GM18858 (cell line): ENCODE results near the gene RSKR.
"Not testable (repeated sequence)": the region's sequence is repeated elsewhere in the genome, so short reads cannot be mapped to it uniquely, and the experiment has no call there.

Experiments used
- ATAC-seq: cut with Tn5 transposase; IDR thresholded peaks from one replicate; pipeline ENCODE4 v1.9.1; 2021; ENCODE audit not compliant: unreplicated experiment

Gene RSKR

DNA sequence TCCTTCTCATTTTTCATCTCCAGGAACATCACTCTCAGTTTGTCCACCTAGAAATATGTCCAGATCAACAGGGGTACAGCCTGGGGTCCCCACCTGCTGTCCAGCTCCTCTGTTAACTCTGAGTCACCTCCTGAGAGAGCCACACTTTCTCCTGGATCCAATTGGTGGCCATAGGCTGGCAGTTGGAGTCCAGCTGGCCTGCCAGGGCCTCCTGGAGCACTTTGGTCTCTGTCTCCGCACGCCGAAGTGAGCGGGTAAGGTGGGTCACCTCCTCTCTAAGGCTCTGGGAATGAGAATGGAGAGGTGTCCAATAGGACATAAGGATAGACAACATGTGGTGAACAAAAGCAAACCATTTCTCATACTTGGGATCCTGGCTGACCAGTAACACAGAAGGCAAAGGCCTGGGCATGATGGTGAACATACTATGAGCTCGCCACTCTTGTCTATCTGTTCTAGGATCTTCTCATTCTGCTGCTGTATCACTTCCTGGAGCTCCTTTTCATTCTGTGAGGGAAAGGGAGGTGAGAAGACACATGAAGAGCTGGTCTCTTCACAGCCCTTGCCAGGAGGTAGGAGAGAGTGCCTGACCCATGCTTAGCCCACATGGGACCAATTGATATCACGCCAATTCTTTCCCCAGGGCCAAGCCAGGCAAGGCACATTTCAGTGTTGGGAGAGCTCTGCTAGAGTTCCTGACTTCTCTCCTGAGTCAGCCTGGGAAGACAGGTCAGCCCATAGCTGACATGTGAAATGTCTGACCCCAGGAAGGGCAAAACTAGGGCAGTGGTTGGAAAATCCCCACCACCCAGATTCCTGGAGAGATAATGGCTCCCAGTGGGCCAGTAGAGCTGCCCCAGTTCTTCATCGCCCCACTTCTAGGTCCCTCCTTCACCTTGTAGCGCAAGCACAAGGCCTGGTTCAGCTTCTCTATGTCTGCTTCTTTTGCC is 35.5 kb downstream of the RSKR start:
- no peak for ATAC-seq

DNA sequence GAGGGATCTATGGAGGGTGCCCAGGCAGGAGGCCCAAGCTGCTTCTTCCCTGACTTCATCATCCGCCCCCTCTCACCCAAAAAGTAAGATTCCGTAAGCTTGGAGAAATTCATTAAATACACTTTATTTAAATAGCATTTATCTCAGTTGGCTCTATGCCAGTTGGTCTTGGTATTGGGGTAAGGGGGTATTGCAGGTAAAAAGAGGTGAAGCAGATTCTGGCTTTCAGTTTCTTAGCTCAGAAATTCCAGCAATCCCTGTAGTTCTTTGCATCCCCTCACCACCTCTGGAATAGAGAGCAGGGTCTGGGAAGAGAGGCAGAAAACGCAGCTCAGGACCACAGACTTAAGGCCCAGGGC is 36.5 kb downstream of the RSKR start:
- ATAC-seq, result no peak

DNA sequence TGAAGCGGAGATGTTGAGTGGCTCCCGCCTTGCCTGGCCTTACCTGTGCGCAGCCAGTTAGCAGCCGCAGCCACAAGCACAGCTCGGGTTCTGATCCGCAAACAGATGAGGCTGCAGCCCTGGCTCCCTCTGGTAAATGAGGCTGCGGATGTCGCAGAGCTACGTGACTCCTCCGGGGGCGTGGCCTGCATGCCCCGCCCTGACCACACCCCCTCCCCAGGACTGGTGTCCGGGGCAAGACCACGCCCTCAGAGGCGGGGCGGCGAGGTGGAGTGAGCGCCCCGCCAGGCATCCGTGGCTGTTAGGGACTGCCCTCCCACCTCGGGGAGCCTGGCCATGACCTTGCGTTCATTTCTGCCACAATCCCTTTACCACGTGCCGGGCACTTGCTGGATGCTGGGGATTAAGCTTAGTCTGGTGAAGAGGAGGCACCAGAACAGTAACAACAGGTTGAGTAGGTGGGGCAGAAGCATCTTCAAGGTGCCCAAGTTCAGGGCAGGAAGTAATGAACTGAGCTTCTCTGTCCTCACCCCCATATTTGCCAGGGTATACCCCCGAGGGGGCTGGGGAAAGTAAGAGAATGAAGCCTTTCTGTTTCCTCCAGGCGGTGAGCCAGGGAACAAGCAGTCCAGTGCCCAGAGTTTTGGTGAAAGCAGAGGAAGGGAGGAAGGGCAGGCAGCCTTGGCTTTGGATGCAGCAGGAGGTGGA is 37.1 kb downstream of the RSKR start, which contains the start of gene ALDOC:
Gene ALDOC, minus strand, starts transcription at position 138 of the 708 bp plus-strand sequence. CDS start 1,363 bp downstream, outside the sequence.
- peak; percentile 69 for ATAC-seq

DNA sequence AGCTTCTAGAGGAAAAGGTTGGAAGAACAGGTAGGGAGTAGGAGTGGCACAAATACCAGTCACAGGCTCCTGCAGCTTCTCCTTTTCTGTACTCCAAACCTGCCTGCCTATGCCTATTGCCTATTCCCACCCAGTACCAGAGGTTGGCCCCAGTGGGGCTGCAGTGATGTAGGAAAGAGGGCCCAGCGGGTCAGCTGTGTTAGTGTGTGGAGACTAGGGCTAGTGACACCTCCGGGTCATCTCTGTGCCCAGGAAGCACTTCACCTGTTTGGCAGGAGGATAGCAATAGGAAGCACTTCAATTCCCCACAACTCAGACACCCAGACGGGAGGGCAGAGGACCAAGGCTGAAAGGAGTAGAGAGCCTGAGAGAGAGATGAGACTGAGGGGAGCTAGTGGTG is 38.0 kb downstream of the RSKR start:
- ATAC-seq, result not testable (repeated sequence)

DNA sequence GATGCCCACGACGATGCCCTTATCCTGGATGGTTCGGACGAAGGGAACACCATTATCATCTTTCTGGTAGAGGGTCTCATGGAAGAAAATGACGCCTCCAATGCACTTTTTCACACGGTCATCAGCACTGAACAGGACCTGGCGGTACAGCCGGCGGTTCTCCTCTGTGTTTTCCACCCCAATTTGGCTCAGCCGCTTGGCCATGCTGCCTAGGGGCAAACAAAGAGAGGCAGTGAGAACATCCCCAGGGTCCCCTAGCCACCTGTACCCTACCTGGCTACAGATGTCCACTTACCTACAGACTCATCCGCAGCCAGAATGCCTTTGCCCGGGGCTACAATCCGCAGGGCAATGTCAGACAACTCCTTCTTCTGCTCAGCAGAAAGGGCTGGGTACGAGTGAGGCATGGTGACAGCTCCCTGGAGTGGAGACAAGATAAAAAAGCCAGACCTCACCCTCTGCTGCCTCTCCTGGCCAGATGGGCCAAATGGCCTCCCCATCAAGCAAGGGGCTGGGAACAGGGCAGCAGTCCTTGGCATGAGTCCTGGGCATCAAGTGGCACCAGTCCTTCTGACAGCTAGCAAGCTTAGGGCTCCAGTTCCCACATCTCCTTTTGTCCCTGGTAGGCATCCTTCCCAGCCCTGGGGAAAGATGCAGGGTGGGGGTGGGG is 38.7 kb downstream of the RSKR start:
- no peak for ATAC-seq

DNA sequence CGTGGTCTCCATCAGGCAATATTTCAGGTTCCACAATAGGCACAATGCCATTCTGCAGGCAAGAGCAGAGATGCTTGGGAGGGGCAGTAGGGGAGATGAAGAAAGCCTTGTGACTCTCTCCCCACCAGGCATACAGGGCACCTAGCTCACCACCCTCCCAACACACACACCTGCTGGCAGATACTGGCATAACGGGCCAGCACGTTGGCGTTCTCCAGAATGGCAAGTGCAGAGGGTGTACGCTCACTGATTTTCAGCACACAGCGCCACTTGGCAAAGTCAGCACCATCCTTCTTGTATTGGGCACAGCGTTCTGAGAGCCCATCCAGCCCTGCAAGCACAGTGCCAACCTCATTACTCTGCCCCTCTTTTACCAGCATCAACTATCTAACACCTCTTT is 39.5 kb downstream of the RSKR start:
- ATAC-seq, result no peak

DNA sequence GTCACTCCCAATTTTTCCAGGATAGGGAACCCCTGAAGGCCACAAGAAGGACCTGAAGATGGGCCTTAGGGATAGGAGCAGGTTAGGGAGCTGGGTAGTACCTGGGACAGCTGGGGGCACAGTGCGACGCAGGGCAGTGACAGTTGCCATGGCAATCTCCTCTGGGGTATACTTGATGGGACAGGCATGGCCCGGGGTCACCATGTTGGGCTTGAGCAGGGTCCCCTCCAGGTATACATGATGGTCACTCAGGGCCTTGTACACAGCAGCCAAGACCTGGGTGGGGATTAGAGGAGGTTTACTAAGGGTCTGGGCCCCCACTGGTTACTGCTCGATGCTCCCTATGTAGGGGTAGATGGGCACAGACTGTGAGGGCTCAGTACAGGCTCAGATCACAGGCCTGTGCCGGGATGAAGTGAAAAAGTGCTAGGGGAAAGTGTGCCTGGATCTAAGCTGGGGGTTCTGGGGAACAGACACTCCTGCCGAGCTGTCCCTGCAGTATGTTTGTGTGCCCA is 40.0 kb downstream of the RSKR start:
- ATAC-seq, result no peak

DNA sequence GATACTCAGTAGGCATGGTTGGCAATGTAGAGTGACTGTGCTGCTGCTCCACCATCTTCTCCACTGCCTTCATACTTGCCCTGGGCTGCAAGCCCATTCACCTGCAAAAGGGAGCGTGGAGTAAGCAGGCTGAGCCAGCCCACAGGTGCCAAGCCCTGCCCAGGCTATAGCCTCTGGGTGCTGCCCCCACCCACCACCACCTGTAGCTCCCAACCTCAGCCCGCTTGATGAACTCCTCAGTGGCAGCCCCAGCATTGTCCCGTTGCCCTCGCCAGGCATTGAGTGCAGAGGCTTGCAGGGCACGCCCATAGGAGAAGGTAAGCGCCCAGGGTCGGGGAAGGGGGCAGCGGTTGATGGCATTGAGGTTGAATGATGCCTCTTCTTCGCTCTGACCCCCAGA is 40.5 kb downstream of the RSKR start:
- no peak for ATAC-seq

DNA sequence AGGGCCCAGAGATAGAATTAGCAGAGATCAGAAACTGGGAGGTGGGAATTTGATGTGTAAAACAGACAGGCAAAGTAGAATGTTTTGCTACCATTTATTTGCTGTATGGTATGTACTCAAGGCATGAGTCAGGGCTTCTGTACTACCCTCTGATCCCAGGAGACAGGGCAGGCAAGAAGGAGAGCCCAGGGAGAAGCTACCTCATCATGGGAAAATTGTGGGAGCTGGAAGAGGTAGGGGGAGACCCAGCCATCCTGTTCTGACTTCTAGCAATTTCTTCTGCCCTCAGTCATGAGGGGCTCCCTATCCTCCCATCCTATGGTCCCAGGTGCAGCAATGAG is 41.0 kb downstream of the RSKR start:
- no peak for ATAC-seq

DNA sequence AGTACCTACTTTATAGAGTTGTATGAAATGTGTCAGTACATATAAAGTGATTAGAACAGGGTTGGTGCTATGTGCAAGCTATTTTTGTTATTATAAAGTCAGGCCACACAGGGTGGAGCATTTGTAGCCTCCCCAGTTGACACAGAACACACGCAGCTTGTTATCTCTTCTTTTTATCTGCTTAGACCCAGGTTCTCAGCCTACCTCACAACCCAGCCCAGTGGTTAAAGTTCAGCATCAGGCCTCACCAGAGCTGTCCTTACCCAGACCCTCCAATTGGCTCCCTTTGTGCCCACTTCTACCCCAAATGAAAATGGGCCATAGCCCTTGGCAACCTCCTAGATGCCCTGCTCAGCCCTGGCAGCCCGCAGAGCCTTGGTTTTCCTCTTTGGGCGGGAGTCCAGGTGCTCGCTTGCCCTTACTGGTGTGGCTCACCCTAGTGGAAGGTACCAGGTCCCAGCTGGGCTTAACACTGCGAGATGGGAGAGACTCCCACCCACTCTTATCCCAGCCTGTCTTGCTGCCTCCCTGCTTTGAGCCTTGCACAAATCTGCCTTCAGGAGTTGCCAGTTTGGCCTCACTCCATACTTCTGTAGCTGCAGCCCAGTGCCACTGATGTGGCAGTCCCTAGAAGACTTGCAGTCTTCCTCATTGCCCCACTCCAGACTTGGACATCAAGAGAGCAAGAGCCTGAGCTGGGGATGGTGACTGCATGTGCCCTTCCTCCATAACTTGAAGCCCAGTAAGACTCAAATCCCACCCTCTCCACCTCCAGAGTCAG is 41.5 kb downstream of the RSKR start:
- ATAC-seq, result no peak

DNA sequence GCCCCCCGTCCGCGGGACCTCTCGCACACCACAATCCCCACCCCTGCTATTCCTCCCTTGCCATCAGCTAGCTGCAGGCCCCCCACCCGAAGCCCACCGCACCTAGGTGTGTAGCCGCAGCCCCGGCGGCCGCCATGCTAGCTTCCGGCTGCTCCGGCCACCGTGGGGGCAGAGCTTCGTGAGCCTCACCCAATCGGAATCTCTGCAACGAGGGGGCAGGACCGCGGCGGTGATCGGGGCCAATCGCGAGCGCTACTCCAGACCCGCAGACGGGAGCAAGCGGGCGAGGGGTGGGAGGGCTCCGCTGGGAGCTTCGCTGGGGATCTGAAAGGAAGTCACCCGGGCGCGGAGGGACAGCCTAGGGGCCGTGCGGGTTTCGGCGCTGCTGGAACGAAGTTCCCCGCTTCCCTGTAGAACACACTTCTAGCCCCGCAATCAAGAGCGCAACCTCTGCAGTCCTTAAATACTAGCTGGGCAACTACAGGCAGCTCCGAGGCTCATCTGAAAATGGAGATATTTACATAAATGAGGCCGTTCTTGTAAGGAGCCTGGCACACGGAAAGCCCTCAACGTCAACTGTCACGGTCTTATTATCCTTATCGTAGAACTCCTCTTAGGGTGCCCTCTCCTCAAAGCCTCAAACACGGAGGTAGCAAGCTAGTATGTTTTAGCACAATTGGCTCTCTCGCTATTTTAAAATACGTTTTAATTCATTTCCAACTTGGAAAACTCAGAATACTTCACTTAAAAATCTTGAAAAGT is 42.4 kb downstream of the RSKR start, which contains the start of gene PIGS:
Gene PIGS, minus strand, starts transcription at position 164 of the 762 bp plus-strand sequence. Its CDS starts 28 bp downstream, at position 136.
- ATAC-seq, result peak; percentile 62

DNA sequence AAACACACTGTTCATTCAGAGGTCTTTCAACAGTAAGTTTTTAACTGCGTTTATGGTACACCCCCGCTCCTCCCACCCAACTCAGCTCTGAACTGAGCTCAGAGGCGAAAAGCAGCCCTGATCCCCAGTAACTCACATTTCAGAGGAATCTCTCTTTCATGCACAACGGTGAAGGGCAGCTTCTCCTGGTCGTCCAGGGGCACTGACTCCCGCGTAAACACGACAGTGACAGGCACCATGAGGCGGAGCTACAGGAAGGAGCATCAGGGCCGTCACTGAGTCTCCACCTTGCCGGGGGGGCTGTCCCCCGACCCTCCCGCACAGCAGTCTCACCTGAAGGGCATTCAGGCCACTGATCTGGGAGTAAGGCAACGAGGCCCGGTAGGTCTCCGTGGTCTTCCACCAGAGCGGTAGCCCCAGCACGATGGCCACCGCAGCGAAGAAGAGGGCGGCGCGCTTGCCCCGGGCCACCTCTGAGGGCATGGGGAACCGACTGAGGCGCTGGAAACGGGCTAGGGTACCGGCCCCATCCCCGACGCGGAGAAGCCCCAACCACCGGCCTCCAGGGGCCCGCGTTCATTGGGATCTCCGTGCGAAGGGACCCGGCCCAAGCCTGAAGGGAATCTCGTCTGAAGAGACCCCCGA is 43.1 kb downstream of the RSKR start:
- no peak for ATAC-seq

DNA sequence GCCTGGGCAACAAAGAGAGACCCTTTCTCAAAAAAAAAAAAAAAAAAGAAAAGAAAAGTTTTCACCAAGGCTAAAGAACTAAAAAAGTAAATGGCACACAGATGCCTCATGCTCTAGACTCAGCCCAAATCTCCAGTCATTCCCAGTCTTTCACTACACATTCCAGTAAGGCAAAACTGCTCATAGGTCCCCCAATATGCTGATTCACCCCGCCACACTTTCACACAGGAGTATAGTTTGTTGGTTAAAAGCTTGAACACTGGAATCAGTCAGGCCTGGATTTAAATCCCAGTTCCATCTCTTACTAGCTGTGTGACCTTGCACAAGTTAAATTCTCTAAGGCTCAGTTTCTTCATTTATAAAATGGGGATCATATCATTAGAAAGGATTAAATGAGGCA is 44.5 kb downstream of the RSKR start:
- no peak for ATAC-seq

DNA sequence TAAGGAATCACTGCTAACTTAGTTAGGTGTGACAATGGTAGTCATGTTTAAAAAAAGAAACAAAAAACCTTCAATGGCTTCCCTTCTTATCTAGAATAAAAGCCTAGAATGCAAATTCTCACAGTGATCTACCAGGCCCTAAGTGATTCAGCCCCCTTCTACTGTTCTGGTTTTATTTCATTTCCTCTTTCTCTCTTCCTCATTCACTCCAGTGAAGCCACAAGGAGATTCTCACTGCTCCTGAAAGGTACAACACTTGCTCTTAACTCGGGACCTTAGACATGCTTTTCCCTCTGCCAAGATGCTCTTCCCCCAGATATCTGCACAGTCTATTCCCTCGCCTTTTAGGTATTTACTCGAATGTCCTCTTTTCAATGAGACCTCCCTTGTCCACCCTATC is 46.4 kb downstream of the RSKR start:
- peak; percentile 50 for ATAC-seq

DNA sequence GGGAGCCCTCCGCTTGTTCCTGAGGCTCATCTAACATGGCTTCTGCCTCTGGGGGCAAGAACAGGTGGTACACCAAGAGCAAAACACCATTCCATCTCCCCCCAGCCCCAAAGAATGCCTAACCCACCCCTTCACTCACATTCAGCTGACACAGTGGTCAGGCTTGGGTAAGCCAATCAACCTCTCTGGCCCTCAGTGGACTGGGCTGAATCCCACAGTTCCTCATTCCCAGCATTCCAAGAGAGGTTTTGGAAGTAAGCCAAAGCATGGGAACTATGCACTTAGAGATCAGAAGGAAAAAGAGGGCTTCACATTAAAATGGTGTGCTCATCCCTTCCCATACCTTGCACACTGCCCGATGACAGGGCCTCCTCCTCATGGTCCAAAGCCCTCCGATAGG is 50.5 kb downstream of the RSKR start:
- ATAC-seq, result no peak
